Body of pancreas (tissue), 4 donors: ENCODE results near the gene ASNS.

Experiments used
- POLR2A ChIP-seq, 3 donors: fragments of 450-650 bp; IDR thresholded peaks; one replicate each; pipeline ENCODE4 v1.6.1; 2016; ENCODE audit warnings: antibody characterized with exemption in 3 of 3, mild to moderate bottlenecking in 2 of 3
- TF ChIP-seq, protein P1 (sequence below), 7 experiments: fragments of 450-650 bp in 4 of 7; fragments of 200-600 bp in 3 of 7; sonication (generic) in 3 of 7; IDR thresholded peaks; one replicate each; pipeline ENCODE4 v1.5.1; 2016 to 2019; ENCODE audit warnings: antibody characterized with exemption in 7 of 7

DNA sequence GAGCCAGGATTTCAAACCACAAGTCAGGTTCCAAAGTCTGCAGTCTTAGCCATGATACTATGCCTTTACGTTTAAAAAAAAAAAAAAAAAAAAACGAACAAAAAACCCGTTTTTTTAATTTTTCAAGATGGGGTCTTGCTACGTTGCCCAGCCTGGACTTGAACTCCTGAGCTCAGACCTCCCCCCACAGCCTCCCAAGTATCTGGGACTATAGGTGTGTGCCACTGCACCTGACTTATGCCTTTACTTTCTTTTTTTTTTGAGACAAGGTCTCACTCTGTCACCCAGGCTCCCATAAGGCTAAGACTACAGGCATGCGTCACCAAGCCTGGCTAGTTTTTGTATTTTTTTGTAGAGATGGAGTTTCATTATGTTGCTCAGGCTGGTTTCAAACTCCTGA is 14.7 kb downstream of the ASNS start:
- TF ChIP-seq, protein P1, sequence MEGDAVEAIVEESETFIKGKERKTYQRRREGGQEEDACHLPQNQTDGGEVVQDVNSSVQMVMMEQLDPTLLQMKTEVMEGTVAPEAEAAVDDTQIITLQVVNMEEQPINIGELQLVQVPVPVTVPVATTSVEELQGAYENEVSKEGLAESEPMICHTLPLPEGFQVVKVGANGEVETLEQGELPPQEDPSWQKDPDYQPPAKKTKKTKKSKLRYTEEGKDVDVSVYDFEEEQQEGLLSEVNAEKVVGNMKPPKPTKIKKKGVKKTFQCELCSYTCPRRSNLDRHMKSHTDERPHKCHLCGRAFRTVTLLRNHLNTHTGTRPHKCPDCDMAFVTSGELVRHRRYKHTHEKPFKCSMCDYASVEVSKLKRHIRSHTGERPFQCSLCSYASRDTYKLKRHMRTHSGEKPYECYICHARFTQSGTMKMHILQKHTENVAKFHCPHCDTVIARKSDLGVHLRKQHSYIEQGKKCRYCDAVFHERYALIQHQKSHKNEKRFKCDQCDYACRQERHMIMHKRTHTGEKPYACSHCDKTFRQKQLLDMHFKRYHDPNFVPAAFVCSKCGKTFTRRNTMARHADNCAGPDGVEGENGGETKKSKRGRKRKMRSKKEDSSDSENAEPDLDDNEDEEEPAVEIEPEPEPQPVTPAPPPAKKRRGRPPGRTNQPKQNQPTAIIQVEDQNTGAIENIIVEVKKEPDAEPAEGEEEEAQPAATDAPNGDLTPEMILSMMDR (IDR thresholded peaks at IDR 0.05) = no peak
- no peak for TF ChIP-seq POLR2A (IDR thresholded peaks at IDR 0.05)
